ENCODE results near the gene NTHL1. TPM values are rescaled to one million over a fixed set of nuclear protein-coding genes. Genes with fewer than 3 reads are reported as not detected.

Gene NTHL1
- total RNA-seq, 1 experiment from 2014 or later: 52.0 TPM

GRCh38 chr16:2053211-2053610, 5.6 kb upstream of the NTHL1 start:
- Histone ChIP-seq H3K79me2 (ENCODE audit: insufficient read depth, low read length) (no peaks in the 10 kb centered on the region), H2BK20ac (ENCODE audit: low read depth, low read length, poor library complexity, severe bottlenecking) (no peak overlapping the region), H3K56ac (ENCODE audit: insufficient read length, low read depth, low read length) (no peak overlapping the region), H4K5ac (ENCODE audit: insufficient read length, low read depth, low read length) (no peak overlapping the region), H3K4ac (ENCODE audit: low read depth, low read length) (no peak overlapping the region), H3K18ac (ENCODE audit: insufficient read length, low read depth, low read length) (no peak overlapping the region), H3T11ph (ENCODE audit: low read length) (no peak overlapping the region), H3K4me2 (ENCODE audit: insufficient read depth, insufficient read length, low read length) (no peak overlapping the region), H2BK120ac (ENCODE audit: low read depth, low read length, poor library complexity, severe bottlenecking) (no peak overlapping the region), H2BK5ac (ENCODE audit: insufficient read length, low read length) (no peak overlapping the region), H3K79me1 (ENCODE audit: insufficient read depth, low read depth, low read length, poor library complexity, severe bottlenecking) (no peaks in the 10 kb centered on the region), H3K23me2 (ENCODE audit: insufficient read length, low read depth, low read length, poor library complexity, severe bottlenecking) (peaks cover 5% of the 10 kb centered on the region), H2AK5ac (ENCODE audit: insufficient read length, low read length) (no peak overlapping the region), H3K9ac (ENCODE audit: extremely low read depth, insufficient read length, low read length) (no peak overlapping the region), H4K91ac (ENCODE audit: insufficient read length, low read depth, low read length) (no peak overlapping the region), H3K27ac (ENCODE audit: insufficient read length, low read depth, low read length) (no peak overlapping the region), H2BK15ac (ENCODE audit: low read depth, low read length) (no peak overlapping the region), H3K23ac (ENCODE audit: insufficient read length, low read depth, low read length) (no peak overlapping the region), H3K14ac (ENCODE audit: insufficient read depth, low read length) (no peak overlapping the region), H4K20me1 (ENCODE audit: control insufficient read depth, insufficient read depth, insufficient read length) (peaks cover 2% of the 10 kb centered on the region), H2BK12ac (ENCODE audit: insufficient read length, low read depth, low read length) (no peak overlapping the region), H4K8ac (replicated peaks; ENCODE audit: insufficient read length, low read depth, low read length) (no peak overlapping the region), H2AFZ (ENCODE audit: low read length) (no peak overlapping the region), H3K9me3 (ENCODE audit: control insufficient read depth, low read depth, low read length) (no peaks in the 10 kb centered on the region), H3K4me1 (ENCODE audit: insufficient read depth, low read length) (0 out of 2 replicates have a peak, but pooled peaks cover 3% of the 10 kb centered on the region), H3K27me3 (ENCODE audit: insufficient read depth, low read length) (no peaks in the 10 kb centered on the region)
- Mint-ChIP-seq H3K9me3 (no peaks in the 10 kb centered on the region), H3K4me1 (peaks cover 6% of the 10 kb centered on the region in 2 experiments), H3K27me3 (ENCODE audit: low read depth) (no peaks in the 10 kb centered on the region), H3K36me3 (ENCODE audit: insufficient read depth in 1 of 3, low read depth in 3 of 3) (peaks cover 6 to 42% (median 36%) of the 10 kb centered on the region in 3 experiments; a peak in 6 of 7 replicates), H3K27ac (peak overlapping the region in 1 of 3 experiments; percentile 29; a peak in 1 of 7 replicates), H3K4me3 (no peak overlapping the region)
- TF ChIP-seq CTCF (conservative IDR thresholded peaks at IDR 0.05): no peak
- WGBS (ENCODE audit: extremely low coverage, insufficient read length, low lambda C conversion rate): no CpG with 5 or more reads among the region's 21 CpGs
- DNase-seq: no peak
